Neuronal stem cell (in vitro differentiated cells): Measurements from ENCODE around the gene MOCOS.

Experiments used
- DNase-seq: peaks from one replicate; pipeline ENCODE4 v3.0.0-alpha.2; 2013; ENCODE audit warnings: low spot score
- H2AFZ ChIP-seq: one replicate; pipeline ENCODE4 v1.6.1; 2013; ENCODE audit warnings: mild to moderate bottlenecking, low read length, inconsistent platforms
- H2AK5ac ChIP-seq: 2 replicates; pipeline ENCODE4 v1.6.1; 2013; ENCODE audit warnings: low read depth, mild to moderate bottlenecking, inconsistent platforms, low read length, moderate library complexity, mixed read lengths
- H2BK120ac ChIP-seq: 2 replicates; pipeline ENCODE4 v1.6.1; 2013; ENCODE audit warnings: low read depth, mild to moderate bottlenecking, inconsistent platforms, low read length, moderate library complexity, mixed read lengths
- H2BK12ac ChIP-seq: one replicate; pipeline ENCODE4 v1.6.1; 2013; ENCODE audit warnings: low read length, inconsistent platforms
- H2BK15ac ChIP-seq: 2 replicates; pipeline ENCODE4 v1.6.1; 2013; ENCODE audit warnings: mild to moderate bottlenecking, low read length, inconsistent platforms, mixed read lengths
- H2BK5ac ChIP-seq: one replicate; pipeline ENCODE4 v1.6.1; 2013; ENCODE audit warnings: inconsistent platforms, mild to moderate bottlenecking, low read length, moderate library complexity
- H3K14ac ChIP-seq: one replicate; pipeline ENCODE4 v1.6.1; 2013; ENCODE audit warnings: low read length, inconsistent platforms
- H3K18ac ChIP-seq: 2 replicates; pipeline ENCODE4 v1.6.1; 2013; ENCODE audit warnings: low read length, inconsistent platforms
- H3K23ac ChIP-seq: 2 replicates; pipeline ENCODE4 v1.6.1; 2013; ENCODE audit warnings: low read depth, mild to moderate bottlenecking, mixed read lengths, low read length, inconsistent platforms; ENCODE audit not compliant: poor library complexity
- H3K27ac ChIP-seq: replicated peaks from 3 replicates; pipeline ENCODE4 v1.5.1; 2013; ENCODE audit warnings: low read length, inconsistent platforms
- H3K27me3 ChIP-seq, 3 experiments: 2 replicates each; pipeline ENCODE4 v1.6.1; 2013; ENCODE audit warnings: low read length in 3 of 3, mild to moderate bottlenecking in 2 of 3, inconsistent platforms in 1 of 3, low read depth in 1 of 3, mixed read lengths in 1 of 3, moderate library complexity in 1 of 3; ENCODE audit not compliant: control insufficient read depth in 3 of 3, insufficient read depth in 3 of 3
- H3K36me3 ChIP-seq, 2 donors: replicated peaks in 1 of 2; 2 replicates each; pipeline ENCODE4 v1.6.1; 2013; ENCODE audit warnings: low read length in 2 of 2; ENCODE audit not compliant: control insufficient read depth in 2 of 2, insufficient read depth in 2 of 2
- H3K4ac ChIP-seq: 2 replicates; pipeline ENCODE4 v1.6.1; 2013; ENCODE audit warnings: inconsistent platforms, mild to moderate bottlenecking, low read length, moderate library complexity
- H3K4me1 ChIP-seq, 2 donors: 1 replicate in 1 of 2; 2 replicates in 1 of 2; pipeline ENCODE4 v1.6.1; 2013; ENCODE audit warnings: low read length in 2 of 2, low read depth in 1 of 2; ENCODE audit not compliant: control insufficient read depth in 2 of 2, insufficient read depth in 1 of 2
- H3K4me2 ChIP-seq: one replicate; pipeline ENCODE4 v1.6.1; 2013; ENCODE audit warnings: mild to moderate bottlenecking, low read length, inconsistent platforms; ENCODE audit not compliant: insufficient read depth, poor library complexity, severe bottlenecking
- H3K4me3 ChIP-seq, 2 donors: 2 replicates each; pipeline ENCODE4 v1.5.1; 2013; ENCODE audit warnings: low read length in 2 of 2, mild to moderate bottlenecking in 2 of 2, inconsistent platforms in 1 of 2, moderate library complexity in 1 of 2
- H3K79me1 ChIP-seq: one replicate; pipeline ENCODE4 v1.6.1; 2013; ENCODE audit warnings: low read depth, mild to moderate bottlenecking, inconsistent platforms, low read length, moderate library complexity
- H3K9ac ChIP-seq: one replicate; pipeline ENCODE4 v1.6.1; 2013; ENCODE audit warnings: mild to moderate bottlenecking, low read depth, low read length, inconsistent platforms; ENCODE audit not compliant: poor library complexity
- H3K9me3 ChIP-seq, 2 donors: replicated peaks in 1 of 2; 2 replicates each; pipeline versions ENCODE3 to v1.6.1; 2013; ENCODE audit warnings: low read length in 2 of 2, mild to moderate bottlenecking in 2 of 2, inconsistent platforms in 1 of 2, low read depth in 1 of 2, mixed read lengths in 1 of 2, moderate library complexity in 1 of 2; ENCODE audit not compliant: control insufficient read depth in 2 of 2, insufficient read depth in 1 of 2
- H4K8ac ChIP-seq: one replicate; pipeline ENCODE4 v1.6.1; 2013; ENCODE audit warnings: low read depth, mild to moderate bottlenecking, inconsistent platforms, low read length, moderate library complexity
- H4K91ac ChIP-seq: one replicate; pipeline ENCODE4 v1.6.1; 2013; ENCODE audit warnings: low read length, low read depth, mild to moderate bottlenecking, inconsistent platforms; ENCODE audit not compliant: poor library complexity
- WGBS, 2 donors: extraction: QIAGEN DNeasy Blood & Tissue Kit; methylation state at CpG; one replicate each; pipeline ENCODE4 v1.1.7; 2013; ENCODE audit warnings: missing lambda C conversion rate in 2 of 2, mixed read lengths in 1 of 2; ENCODE audit not compliant: insufficient read length in 2 of 2, insufficient replicate concordance in 1 of 2; ENCODE audit errors: extremely low coverage in 2 of 2; 5-methylcytosine and 5-hydroxymethylcytosine counted together

Gene MOCOS

GRCh38 chr18:36316246-36316645 is 128.9 kb downstream of the MOCOS start:
- Histone ChIP-seq H3K9ac (no peak overlapping the region), H4K91ac (no peak overlapping the region), H2BK15ac (no peak overlapping the region), H2AK5ac (no peak overlapping the region), H3K27me3 (no peaks in the 10 kb centered on the region), H2BK5ac (no peak overlapping the region), H3K14ac (no peak overlapping the region), H3K4ac (no peak overlapping the region), H2BK12ac (no peak overlapping the region), H3K36me3 (peaks cover 0 to 11% of the 10 kb centered on the region in 2 donors), H3K27ac (peak overlapping the region; percentile 13), H3K79me1 (peaks cover 8% of the 10 kb centered on the region), H3K4me3 (no peak overlapping the region), H3K23ac (no peak overlapping the region), H4K8ac (no peak overlapping the region), H2BK120ac (no peak overlapping the region), H3K4me1 (peaks cover 15 to 27% of the 10 kb centered on the region in 2 donors), H3K18ac (no peak overlapping the region), H3K4me2 (no peak overlapping the region), H2AFZ (no peak overlapping the region), H3K9me3 (peaks cover 0 to 6% of the 10 kb centered on the region in 2 donors)
- no peak for DNase-seq
- WGBS, 2 donors: no CpG with 5 or more reads among the region's 2 CpGs
